ENCODE measurements around the gene MUC12.
"Not testable (repeated sequence)": the region's sequence is repeated elsewhere in the genome, so short reads cannot be mapped to it uniquely, and the experiment has no call there.

The MUC12 gene, protein sequence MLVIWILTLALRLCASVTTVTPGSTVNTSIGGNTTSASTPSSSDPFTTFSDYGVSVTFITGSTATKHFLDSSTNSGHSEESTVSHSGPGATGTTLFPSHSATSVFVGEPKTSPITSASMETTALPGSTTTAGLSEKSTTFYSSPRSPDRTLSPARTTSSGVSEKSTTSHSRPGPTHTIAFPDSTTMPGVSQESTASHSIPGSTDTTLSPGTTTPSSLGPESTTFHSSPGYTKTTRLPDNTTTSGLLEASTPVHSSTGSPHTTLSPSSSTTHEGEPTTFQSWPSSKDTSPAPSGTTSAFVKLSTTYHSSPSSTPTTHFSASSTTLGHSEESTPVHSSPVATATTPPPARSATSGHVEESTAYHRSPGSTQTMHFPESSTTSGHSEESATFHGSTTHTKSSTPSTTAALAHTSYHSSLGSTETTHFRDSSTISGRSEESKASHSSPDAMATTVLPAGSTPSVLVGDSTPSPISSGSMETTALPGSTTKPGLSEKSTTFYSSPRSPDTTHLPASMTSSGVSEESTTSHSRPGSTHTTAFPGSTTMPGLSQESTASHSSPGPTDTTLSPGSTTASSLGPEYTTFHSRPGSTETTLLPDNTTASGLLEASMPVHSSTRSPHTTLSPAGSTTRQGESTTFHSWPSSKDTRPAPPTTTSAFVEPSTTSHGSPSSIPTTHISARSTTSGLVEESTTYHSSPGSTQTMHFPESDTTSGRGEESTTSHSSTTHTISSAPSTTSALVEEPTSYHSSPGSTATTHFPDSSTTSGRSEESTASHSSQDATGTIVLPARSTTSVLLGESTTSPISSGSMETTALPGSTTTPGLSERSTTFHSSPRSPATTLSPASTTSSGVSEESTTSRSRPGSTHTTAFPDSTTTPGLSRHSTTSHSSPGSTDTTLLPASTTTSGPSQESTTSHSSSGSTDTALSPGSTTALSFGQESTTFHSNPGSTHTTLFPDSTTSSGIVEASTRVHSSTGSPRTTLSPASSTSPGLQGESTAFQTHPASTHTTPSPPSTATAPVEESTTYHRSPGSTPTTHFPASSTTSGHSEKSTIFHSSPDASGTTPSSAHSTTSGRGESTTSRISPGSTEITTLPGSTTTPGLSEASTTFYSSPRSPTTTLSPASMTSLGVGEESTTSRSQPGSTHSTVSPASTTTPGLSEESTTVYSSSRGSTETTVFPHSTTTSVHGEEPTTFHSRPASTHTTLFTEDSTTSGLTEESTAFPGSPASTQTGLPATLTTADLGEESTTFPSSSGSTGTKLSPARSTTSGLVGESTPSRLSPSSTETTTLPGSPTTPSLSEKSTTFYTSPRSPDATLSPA (N-terminal part only)

DNA sequence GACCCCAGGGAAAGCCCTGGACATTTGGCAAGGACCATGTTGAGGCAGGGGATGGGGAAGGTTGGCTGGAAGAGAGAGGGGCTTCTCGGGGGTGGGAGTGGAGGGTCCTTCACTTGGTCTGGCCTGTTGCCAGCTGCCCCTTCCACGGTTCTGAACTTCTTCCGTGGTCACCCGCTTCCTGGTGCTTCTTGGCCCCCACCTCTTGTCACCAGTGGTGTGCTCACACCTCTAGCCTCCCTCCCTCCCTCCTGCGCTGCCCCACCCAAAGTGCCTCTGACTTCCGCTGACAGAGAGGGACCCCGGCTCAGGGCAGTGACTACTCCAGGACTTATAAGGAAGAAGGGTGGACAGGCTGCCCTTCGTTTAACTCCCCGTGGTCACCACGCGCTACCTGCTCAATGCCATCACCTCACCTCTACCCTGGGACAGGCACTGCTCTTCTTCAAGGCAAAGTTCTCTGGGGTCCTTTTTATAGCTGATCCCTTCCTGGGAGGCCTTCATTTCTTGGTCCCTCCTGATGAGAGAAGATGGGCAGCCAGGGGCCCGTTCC, at the start of gene MUC12:
Gene MUC12 (plus strand): TSS at position 500 of the 550 bp plus-strand sequence. CDS start 58 bp downstream, outside the sequence.
- TF ChIP-seq ZNF274 (IDR thresholded peaks at IDR 0.05; ENCODE audit: low read depth, low read length), result no peak
- no peak within 1 kb of the TSS for H3K4me3 ChIP-seq (ENCODE audit: low read length)

DNA sequence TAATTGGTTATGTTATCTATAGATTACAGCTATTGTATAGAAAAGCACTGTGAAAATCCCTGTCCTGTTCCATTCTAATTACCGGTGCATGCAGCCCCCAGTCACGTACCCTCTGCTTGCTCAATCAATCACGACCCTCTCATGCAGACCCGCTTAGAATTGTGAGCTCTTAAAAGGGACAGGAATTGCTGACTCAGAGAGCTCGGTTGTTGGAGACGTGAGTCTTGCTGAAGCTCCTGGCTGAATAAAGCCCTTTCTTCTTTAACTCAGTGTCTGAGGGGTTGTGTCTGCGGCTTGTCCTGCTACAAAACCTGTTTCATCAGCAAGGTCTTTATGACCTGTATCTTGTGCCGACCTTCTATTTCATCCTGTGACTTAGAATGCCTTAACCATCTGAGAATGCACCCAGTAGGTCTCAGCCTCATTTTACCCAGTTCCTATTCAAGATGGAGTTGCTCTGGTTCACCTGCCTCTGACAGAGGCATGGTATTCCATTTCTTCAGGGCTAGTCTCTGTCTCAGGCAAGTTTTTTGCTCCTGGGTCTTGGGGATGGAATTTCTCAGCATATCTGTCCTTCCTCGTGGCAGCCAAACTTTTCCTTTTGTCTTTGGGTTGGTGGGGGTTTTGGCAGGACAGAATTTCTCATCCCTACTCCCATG, 49.5 kb upstream of the MUC12 start:
- H3K4me3 ChIP-seq (ENCODE audit: low read length), result not testable (repeated sequence)

DNA sequence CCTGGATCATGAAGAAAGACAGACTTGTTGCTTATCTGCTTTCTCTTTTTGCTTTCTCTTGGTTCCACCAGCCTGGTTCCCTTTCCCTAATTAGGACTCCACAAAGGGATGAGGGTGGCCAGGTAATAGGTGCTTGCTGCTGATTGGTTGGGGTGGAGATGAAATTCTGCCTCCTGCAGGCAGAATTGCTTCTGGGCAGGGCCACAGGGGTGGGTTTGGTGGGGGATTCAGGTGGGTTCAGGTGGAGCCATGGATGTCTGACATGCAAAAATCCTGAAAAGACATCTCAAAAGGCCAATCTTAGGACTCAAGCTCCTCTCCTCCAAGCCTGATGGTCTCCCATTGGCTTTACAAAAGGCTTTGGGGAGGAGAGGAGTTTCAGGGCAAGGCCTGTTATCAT, 48.3 kb upstream of the MUC12 start:
- TF ChIP-seq ZNF274 (IDR thresholded peaks at IDR 0.05; ENCODE audit: low read depth, low read length), result no peak
- H3K4me3 ChIP-seq (ENCODE audit: low read length), result no peak overlapping the region

DNA sequence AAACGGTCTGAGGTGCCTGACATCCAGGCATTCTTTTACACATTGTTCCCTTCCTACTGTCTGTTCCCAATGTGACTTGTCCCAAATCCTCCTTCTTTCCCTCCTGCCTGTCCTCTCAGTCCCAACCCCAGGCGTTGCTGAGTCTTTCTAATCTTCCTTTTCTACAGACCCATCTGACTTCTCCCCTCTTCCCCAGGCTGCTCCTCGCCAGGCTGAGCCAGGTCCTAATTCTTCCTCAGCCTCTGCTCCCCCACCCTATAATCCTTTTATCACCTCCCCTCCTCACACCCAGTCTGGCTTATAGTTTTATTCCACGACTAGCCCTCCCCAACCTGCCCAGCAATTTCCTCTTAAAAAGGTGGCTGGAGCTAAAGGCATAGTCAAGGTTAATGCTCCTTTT, 45.7 kb upstream of the MUC12 start:
- H3K4me3 ChIP-seq (ENCODE audit: low read length), result not testable (repeated sequence)

DNA sequence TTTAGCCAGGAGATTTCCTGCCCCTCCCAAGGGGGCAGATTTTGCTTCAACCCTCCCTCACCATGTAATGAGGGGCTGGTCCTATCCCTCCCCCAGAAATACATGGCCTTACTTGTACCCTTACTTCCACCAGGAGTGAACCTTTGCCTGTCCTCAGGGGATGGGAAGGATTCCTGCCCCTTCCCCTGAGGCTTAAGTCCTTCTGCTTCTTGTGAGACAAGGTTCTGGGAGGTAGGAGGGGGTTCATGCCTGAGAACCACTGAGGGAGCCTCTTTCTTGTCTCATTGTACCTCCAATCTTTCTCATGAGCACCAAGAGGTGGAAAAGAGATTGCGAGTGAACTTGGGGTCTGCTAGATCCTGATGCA, 39.6 kb upstream of the MUC12 start:
- no peak overlapping the region for H3K4me3 ChIP-seq (ENCODE audit: low read length)
- TF ChIP-seq ZNF274 (IDR thresholded peaks at IDR 0.05; ENCODE audit: low read depth, low read length), result no peak

DNA sequence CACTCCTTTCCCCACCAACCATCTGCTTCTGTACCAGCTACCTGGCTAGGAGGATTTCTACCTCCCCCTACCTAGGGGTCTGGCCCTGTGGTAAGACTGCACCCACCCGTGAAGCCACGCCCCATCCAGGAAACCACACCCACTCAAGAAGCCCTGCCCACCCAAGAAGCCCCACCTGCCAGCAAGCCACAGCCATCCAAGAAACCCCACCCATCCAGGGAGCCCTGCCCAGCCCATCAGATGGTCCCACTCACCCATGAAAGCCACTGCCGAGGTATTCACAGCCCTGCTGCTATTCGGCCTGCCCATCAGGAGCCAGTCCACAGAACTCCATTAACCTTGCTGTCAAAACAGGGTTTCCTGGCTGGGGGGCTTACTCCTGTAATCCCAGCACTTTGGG, 35.6 kb upstream of the MUC12 start:
- TF ChIP-seq ZNF274 (IDR thresholded peaks at IDR 0.05; ENCODE audit: low read depth, low read length), result no peak
- H3K4me3 ChIP-seq (ENCODE audit: low read length), result no peak overlapping the region

DNA sequence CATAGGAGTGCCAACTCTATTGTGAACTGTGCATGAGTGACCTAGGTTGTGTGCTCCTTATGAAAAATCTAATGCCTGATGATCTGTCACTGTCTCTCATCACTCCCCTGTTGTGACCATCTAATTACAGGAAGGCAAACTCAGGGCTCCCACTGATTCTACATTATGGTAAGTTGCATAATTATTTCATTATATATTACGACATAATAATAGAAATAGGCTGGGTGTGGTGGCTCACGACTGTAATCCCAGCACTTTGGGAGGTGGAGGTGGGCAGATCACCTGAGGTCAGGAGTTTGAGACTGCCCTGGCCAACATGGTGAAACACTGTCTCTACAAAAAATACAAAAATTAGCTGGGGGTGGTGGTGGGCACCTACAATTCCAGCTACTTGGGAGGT, 34.0 kb upstream of the MUC12 start:
- H3K4me3 ChIP-seq (ENCODE audit: low read length), result not testable (repeated sequence)

DNA sequence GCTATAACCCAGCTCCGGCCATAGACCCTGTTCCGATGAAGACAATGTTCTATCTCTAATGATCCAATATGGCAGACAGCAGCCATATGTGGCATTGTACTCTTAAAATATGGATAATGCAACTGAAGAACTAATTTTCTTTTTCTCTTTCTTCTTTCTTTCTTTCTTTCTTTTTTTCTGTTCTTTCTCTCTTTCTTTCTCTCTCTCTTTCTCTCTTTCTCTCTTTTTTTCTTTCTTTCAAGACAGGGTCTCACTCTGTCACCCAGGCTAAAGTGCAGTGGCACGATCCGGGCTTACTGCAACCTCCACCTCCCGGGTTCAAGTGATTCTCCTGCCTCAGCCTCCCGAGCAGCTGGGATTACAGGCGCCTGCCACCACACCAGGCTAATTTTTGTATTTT, 33.2 kb upstream of the MUC12 start:
- H3K4me3 ChIP-seq (ENCODE audit: low read length), result not testable (repeated sequence)

DNA sequence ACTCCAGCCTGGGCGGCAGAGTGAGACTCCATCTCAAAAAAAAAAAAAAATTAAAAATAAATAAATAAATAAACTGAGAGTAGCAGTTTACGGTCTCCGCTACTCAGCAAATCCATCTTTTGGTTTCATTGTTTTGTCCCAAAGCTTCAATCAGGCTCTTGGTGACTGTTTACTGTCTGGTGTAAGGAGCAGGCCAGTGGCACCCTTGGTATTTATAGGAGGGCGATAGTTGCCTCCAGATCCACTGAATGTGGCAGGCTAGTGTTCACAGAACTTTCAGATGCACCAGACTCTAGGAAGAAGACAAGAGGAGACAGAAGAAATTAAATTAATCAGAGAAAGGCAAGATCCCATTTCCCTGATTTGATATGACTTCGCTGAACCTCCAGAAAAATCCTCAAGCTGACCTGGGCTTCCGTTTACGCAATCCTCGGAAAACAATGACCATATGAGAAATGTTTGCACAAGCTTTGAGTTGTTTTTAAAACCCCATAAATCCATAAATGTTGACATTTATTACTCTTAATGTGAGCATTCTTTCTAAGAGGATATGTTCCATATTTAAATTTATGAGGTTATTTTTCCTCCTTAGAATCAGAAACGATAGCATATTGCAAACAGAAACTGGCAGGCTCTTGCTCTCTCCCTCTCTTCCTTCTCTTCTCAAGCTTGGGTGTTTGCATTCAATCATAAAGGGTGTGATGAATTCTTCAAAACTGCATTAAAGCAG, 27.2 kb upstream of the MUC12 start:
- H3K4me3 ChIP-seq (ENCODE audit: low read length), result no peak overlapping the region
- no peak for TF ChIP-seq ZNF274 (IDR thresholded peaks at IDR 0.05; ENCODE audit: low read depth, low read length)

DNA sequence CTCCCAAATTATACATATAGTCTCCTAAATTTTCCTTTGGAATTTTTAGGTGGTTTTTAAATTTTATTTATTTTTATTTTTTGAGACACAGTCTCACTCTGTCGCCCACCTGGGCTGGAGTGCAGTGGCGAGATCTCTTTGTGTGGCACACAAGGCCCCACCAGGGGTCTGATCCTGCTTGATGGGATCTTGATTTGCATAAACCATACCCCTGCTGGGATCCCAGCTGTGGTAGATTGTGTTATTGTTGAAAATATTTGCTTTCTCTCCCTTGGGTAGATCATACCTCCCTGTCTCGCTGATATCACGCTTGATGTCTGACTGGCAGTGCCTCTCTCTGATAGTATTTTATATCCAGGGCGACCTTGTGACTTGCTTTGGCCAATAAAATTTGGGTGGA, 25.7 kb upstream of the MUC12 start:
- no peak overlapping the region for H3K4me3 ChIP-seq (ENCODE audit: low read length)
- TF ChIP-seq ZNF274 (IDR thresholded peaks at IDR 0.05; ENCODE audit: low read depth, low read length), result no peak

DNA sequence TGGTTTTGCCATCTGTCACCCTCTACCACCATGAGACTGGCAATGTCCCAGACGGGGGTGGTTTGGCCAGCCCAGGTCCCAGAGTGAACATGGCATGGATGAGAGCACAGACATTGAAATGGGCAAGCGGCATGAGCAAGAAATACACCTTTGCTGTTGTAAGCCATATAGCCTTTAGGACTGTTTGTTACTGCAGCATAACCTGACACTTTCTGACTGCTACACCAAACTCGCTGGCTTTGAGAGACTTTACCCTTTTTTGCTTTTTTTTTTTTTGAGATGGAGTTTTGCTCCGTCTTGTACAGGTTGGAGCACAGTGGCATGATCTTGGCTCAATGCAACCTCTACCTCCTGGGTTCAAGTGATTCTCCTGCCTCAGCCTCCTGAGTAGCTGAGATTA, 25.2 kb upstream of the MUC12 start:
- no peak for TF ChIP-seq ZNF274 (IDR thresholded peaks at IDR 0.05; ENCODE audit: low read depth, low read length)

DNA sequence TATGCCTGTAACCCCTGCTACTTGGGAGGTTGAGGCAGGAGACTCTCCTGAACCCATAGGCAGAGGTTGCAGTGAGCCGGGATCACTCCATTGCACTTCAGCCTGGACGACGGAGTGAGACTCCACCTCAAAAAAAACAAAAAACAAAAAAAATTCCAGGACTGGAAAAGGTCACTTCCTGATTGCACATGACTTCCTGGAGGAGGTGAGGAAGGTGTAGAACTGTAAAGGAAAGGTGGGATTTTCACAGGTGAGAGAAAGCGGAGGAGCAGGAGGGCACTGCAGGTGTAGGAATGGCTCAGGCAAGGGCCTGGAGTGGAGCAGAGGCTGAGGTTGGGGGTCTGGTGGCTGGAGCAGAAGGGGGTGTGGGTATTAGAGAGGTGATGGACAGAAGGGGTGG, 23.3 kb upstream of the MUC12 start:
- no peak overlapping the region for H3K4me3 ChIP-seq (ENCODE audit: low read length)
- no peak for TF ChIP-seq ZNF274 (IDR thresholded peaks at IDR 0.05; ENCODE audit: low read depth, low read length)

More for the DNA sequence above, 25.2 kb upstream of the MUC12 start:
- no peak overlapping the region for H3K4me3 ChIP-seq (ENCODE audit: low read length)

DNA sequence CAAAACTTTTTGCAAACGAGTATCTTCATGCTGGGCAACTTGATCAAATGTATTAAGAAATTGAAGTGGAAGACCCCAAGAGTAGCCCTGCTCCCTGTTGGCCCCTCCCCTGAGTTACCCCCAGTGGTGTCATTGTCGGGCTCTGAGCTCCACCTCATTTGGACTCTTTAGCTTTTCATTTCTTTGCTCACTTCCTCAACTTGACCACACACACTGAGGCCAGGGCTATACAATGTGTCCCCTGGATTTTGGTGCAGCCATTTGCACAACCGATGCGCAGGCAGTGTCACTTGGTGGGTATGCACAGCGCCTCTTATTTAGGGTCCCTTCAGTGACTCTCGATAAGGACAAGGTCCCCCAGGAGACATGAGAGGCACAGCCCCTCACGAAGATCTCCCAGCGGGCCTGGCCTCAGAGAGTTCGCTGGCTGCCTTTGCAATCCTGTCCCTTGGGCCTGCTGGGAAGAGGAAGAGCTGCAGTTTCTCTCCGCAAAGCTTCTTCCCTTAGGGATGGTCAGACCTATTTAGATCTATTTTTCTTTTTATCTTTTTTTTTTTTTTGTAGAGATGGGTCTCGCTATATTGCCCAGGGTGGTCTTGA, 22.5 kb upstream of the MUC12 start:
- H3K4me3 ChIP-seq (ENCODE audit: low read length), result no peak overlapping the region
- no peak for TF ChIP-seq ZNF274 (IDR thresholded peaks at IDR 0.05; ENCODE audit: low read depth, low read length)

All from GM08714 (cell line).